HG03175 (cell line): ENCODE measurements around the gene CTNNBL1.
"Not testable (repeated sequence)": the region's sequence is repeated elsewhere in the genome, so short reads cannot be mapped to it uniquely, and the experiment has no call there.

Source experiments
- ATAC-seq: cut with Tn5 transposase; IDR thresholded peaks from one replicate; pipeline ENCODE4 v1.9.1; 2021; ENCODE audit warnings: mild to moderate bottlenecking, moderate library complexity; ENCODE audit not compliant: unreplicated experiment

CTNNBL1 gene

DNA sequence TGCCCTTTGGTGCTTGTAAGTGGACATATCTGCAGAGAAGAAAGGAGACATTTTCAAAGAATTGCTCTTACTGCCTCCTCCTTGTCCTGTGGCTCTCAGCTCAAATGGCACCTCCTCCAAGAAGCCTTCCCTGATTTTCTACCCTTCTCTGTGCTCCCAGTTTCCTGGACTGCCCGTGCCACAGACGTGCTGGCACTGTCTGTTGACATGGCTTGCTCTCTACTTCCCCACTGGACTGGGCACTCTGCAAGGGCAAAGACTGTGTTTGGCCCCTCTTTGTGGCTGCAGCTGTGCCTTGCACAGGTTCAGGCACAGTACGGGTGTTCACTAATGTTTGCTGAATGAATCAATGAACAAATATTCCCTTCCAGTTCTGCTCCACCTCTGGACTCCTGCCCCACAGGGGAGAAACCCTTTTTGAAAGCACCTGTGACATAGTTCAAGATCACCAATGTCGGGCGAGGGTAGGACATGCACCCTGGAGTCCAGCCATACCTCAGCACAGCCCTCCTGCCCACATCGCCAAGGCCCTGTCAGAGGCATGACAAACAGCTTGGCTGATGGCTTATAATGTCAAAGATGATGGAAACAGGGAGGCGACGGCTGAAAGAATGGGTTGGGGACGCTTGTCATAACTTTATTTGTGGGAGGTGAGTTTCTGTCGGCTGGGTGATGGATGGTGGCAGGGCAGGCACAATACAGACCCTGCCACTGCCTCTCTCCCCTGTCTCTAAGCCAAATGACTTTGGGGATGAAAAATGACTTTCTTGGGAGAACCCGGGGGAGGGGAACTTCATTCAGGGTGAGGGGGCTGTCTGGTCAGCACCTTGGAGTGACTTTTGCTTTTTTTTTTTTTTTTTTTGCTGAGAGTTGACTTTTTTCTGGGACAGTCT, 15.6 kb upstream of the CTNNBL1 start:
- no peak for ATAC-seq

DNA sequence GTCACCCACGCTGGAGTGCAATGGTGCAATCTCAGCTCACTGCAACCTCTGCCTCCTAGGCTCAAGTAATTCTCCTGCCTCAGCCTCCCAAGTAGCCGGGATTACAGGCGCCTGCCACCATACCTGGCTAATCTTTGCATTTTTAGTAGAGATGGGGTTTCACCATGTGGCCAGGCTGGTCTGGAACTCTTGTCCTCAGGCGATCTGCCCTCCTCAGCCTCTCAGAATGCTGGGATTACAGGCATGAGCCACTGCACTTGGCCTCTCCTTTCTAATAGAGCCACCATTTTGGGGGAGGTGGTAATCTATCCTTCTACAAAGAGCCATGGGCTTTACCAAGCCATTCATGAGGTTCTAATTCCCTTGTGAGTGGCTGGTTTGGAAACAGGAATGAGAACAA, 14.1 kb upstream of the CTNNBL1 start:
- not testable (repeated sequence) for ATAC-seq

- no peak for ATAC-seq
Measured at GRCh38 chr20:37680420-37680819, 13.4 kb upstream of the CTNNBL1 start.

DNA sequence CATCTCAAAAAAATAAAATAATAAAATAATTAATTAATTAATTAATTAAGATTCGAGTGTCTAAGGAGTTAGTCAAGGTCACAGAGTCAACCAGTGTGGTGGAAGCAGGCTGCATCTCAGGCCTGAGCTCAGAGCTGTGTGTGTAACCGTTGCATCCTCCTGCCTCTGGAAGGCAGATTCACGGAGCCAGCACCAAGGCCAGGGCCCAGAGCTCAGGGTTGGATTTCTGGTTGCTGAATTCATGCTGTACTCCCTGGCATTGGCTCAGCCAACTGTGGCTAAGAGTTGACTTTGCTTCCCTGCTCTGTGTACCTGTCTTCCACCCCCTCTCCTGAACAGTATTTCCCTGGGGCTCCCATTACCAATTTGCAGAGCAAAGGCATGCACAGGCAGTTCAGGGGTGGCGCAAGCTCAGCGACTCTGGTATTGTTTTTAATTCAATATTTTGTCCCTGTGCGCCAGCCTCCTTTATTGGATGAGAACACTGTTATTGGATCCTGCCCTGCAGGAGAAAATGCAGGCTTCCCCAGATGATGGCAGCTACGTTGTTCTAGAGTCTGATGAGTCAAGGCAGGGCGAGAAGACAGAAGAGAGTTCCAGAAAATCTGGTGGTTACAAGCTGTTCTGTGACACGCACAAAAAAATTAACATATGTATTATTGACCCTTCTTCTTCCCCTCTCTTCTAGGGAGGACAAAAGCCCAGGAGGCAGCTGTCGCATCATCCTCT, 12.3 kb upstream of the CTNNBL1 start:
- ATAC-seq: no peak

DNA sequence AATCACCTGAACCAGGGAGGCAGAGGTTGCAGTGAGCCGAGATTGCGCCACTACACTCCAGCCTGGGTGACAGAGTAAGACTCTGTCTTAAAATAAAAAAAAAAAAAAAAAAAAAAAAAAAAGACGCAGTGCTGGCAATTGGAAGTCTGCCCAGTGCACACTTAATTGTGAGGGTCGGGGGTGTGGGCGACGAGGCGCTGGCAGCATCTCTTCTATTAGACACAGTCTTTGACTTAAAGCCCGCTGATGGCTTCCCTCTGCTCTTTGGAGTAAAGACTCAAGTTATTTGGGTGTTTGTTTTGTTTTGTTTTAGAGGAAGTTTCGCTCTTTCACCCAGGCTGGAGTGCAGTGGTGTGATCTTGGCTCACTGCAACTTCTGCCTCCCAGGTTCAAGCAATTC, 10.7 kb upstream of the CTNNBL1 start:
- not testable (repeated sequence) for ATAC-seq

GRCh38 chr20:37686762-37687477, 6.9 kb upstream of the CTNNBL1 start:
- ATAC-seq: no peak

DNA sequence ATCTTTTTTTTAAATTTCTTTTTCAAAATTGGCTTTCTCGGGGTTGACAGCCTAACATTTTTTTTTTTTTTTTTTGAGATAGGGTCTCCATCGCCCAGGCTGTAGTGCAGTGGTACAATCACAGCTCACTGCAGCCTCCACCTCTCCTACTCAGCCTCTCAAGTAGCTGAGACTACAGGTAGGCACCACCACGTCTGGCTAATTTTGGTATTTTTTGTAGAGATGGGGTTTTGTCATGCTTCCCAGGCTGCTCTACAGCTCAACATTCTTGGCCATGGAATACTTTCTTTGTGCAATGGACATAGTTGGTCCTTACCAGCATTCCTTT, 6.4 kb upstream of the CTNNBL1 start:
- no peak for ATAC-seq

DNA sequence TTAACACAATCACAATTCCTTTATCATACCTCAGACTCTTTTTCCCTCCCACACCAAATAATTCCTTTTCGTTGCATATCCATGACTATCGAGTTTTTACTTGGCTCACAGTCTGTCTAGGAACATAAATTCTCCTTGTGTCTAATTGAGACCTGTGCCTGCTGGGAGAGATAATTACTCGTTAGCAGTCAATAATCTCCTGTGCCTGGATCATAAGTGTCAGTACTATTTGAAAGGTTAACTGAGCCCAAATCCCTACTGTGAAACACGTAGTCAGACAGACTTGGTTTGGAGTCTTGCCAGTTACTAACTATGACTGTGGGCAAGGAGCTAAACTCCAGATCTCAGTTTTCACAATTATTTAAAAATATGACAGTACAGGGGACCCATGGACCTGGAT, 5.7 kb upstream of the CTNNBL1 start:
- ATAC-seq: no peak

DNA sequence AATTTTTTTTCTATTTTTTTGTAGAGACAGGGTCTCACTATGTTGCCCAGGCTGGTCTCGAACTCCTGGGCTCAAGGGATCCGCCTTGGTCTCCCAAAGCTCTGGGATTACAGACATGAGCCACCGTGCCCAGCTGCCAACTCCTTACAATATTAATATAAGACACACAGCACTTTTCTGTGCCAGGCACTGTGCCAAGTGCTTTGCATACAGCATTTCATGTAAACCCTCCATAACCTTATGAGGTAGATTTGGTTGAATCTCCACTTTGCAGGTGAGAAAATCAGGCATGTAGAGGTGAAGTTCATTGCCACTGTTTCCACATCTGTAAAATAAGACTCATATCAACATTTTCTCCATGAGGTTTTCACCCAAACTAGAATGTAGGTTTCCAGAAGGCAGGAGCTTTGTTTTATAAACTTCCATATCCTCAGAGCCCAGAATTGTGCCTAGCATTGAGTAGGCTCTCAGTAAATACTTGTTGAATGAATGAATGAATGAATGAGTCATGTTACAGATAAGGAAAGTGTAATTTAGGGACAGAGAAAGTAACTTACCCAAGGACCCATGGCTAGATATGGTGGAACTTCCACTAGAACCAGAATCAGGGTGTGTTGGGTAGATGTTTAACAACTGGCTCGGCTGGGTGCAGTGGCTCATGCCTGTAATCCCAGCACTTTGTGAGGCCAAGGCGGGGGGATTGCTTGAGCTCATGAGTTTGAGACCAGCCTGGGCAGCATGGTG, 3.0 kb upstream of the CTNNBL1 start:
- ATAC-seq: no peak

- no peak for ATAC-seq
Measured at GRCh38 chr20:37692459-37693166, 1.2 kb upstream of the CTNNBL1 start.

DNA sequence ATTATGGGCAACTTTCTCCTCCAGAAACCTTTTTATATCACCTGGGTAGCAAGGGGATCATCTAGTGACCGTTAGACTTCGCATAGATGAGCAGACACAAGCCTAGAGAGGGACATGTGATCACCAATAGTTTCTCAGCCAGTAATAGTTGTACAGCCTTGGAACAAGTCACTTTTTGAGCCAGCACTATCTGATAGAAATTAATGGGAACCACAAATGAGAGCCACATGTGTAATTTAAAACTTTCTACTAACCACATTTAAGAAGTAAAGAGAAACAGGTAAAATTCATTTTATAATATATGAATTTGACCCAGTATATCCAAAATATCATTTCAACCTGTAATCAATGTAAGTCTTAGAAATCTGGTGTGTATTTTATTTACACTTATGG, 592 bp upstream of the CTNNBL1 start:
- no peak for ATAC-seq

DNA sequence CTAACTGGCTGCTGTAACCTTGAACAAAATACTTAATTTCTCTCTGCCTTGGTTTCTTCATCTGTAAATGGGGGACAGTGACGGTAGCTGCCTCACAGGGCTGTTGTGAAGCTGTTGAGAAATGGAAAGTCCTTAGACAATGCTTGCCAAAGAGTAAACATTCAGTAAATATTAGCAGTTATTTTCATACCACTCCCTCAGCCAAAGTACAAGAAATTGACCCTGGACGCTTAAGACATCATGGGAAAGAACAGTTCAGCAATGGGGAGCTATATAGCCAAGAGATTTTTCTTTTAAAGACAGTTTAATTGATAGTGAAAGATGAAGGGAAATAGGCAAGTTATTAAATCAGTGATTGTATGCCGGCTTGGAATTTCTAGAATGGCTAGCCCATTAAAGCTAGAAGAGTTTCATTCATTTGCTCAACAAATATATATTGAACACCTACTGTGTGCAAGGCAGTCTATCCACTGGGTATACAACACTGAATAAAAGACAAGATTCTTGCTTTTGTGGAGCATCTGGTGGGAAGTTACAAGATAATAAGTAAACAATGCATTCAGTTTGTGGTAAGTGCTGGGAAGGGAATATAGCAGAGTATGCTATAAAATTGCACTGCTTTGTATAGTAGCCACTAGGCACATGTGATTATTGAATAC, 2.0 kb downstream of the CTNNBL1 start:
- no peak for ATAC-seq

- ATAC-seq: peak; percentile 63
Measured at GRCh38 chr20:37697314-37697713, 3.5 kb downstream of the CTNNBL1 start.

- no peak for ATAC-seq
Measured at GRCh38 chr20:37699202-37699601, 5.4 kb downstream of the CTNNBL1 start.

- no peak for ATAC-seq
Measured at GRCh38 chr20:37700301-37700700, 6.5 kb downstream of the CTNNBL1 start.

- ATAC-seq: not testable (repeated sequence)
Measured at GRCh38 chr20:37701676-37702075, 7.8 kb downstream of the CTNNBL1 start.

DNA sequence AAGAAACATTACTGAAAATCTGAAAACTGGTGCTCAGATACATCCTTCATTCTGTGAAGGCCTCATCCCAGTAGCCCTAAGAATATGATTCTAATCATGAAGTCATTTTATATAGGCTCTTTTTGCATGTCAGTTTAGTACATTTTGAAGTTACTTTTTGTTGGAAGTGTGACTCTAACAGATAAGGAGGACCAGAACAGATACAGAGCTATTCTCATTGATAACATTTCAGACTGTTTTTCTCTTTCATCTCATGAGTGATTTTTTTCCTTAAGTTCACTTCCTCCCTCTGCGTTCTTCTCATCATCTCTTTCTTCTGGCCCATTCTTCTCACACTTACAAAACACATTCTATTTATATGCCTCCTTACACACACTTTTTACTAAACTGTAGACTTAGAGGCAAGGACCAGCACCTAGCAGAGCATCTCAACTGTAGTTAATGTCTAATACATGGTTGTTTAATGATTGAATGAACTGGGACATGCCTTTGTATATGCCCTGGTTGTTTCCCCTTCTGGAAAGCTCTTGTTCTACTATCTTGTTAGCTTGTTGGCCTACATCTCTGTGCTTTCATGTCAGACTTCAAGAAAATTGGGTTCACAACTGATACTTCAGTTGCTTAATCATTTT, 8.7 kb downstream of the CTNNBL1 start:
- no peak for ATAC-seq

- no peak for ATAC-seq
Measured at GRCh38 chr20:37703035-37703845, 9.4 kb downstream of the CTNNBL1 start.

DNA sequence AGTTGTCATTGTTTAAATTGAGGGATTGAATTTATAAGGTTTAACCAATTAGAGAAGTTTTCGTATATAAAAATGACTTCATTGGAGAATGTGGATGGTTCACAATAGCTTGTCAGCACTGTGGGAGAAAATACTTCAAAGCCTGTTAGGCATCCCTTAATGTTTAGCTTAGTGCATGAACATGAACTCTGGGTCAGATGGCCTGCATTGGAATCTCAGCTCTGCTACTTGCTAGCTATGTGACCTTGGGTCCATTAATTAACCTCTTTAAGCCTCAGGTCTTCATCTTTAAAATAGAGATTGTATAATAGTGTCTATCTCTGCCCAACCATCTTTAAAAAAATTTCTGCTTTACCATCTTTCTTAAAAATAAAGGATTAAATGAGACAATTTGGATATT, 11.1 kb downstream of the CTNNBL1 start:
- no peak for ATAC-seq
